OCI-LY1 (cell line): Measurements from ENCODE around the gene PNMT.

Experiments used
- H2AFZ ChIP-seq: fragments of 200-600 bp; sonication (generic), shearing (Covaris generic); 2 replicates; pipeline ENCODE4 v1.6.0; 2014; ENCODE audit warnings: antibody characterized with exemption, mild to moderate bottlenecking, low read length
- H3F3A ChIP-seq: fragments of 200-600 bp; sonication (generic), shearing (Covaris generic); 2 replicates; pipeline ENCODE4 v1.6.0; 2014; ENCODE audit warnings: mild to moderate bottlenecking, antibody characterized with exemption, low read length, moderate library complexity; ENCODE audit not compliant: insufficient read depth
- H3K27ac ChIP-seq: fragments of 200-600 bp; sonication (generic); 2 replicates; pipeline ENCODE4 v1.5.1; 2014; ENCODE audit warnings: low read length, mixed run types, mild to moderate bottlenecking, low read depth; ENCODE audit not compliant: poor library complexity, severe bottlenecking
- H3K27me3 ChIP-seq: fragments of 200-600 bp; sonication (generic); 2 replicates; pipeline ENCODE4 v1.6.0; 2014; ENCODE audit warnings: antibody characterized with exemption, mild to moderate bottlenecking, low read length, moderate library complexity; ENCODE audit not compliant: insufficient read depth
- H3K36me3 ChIP-seq: fragments of 200-600 bp; sonication (generic); 2 replicates; pipeline ENCODE4 v1.6.1; 2014; ENCODE audit warnings: mild to moderate bottlenecking, antibody characterized with exemption, low read length, moderate library complexity, mixed read lengths; ENCODE audit not compliant: insufficient read depth
- H3K4me1 ChIP-seq: fragments of 200-600 bp; sonication (generic); 2 replicates; pipeline ENCODE4 v1.5.1; 2014; ENCODE audit warnings: mild to moderate bottlenecking, low read length, moderate library complexity; ENCODE audit not compliant: insufficient read depth, severe bottlenecking
- H3K4me2 ChIP-seq: fragments of 200-600 bp; sonication (generic), shearing (Covaris generic); 2 replicates; pipeline ENCODE4 v1.6.1; 2014; ENCODE audit warnings: low read length
- H3K4me3 ChIP-seq: fragments of 200-600 bp; sonication (generic); 2 replicates; pipeline ENCODE4 v1.5.1; 2014; ENCODE audit warnings: low read length, low read depth, mild to moderate bottlenecking, mixed read lengths; ENCODE audit not compliant: poor library complexity, severe bottlenecking
- H3K79me2 ChIP-seq: fragments of 200-600 bp; shearing (Covaris generic); 2 replicates; pipeline ENCODE4 v1.6.1; 2016; ENCODE audit warnings: mixed run types, low read length, mixed read lengths; ENCODE audit not compliant: insufficient read depth
- H3K9ac ChIP-seq: fragments of 200-600 bp; sonication (generic), shearing (Covaris generic); 2 replicates; pipeline ENCODE4 v1.6.1; 2014; ENCODE audit warnings: mild to moderate bottlenecking, low read length, mixed read lengths
- H3K9me2 ChIP-seq: fragments of 200-600 bp; sonication (generic), shearing (Covaris generic); 2 replicates; pipeline ENCODE4 v1.6.1; 2014; ENCODE audit warnings: low read depth, mild to moderate bottlenecking, low read length, mixed read lengths
- H3K9me3 ChIP-seq: fragments of 200-600 bp; shearing (Covaris generic); 2 replicates; pipeline ENCODE4 v1.6.1; 2014; ENCODE audit warnings: low read length, mixed read lengths
- H4K20me1 ChIP-seq: fragments of 200-600 bp; sonication (generic), shearing (Covaris generic); 2 replicates; pipeline ENCODE4 v1.6.0; 2016; ENCODE audit warnings: mild to moderate bottlenecking, low read length; ENCODE audit not compliant: insufficient read depth
- EZH2 ChIP-seq: fragments of 200-600 bp; sonication (generic), shearing (Covaris generic); IDR thresholded peaks from 2 replicates; pipeline ENCODE4 v1.8.0; 2017; ENCODE audit warnings: borderline replicate concordance, mixed run types, mild to moderate bottlenecking, antibody characterized with exemption, low read length, moderate library complexity, mixed read lengths
- TF ChIP-seq, protein P1 (sequence below): fragments of 200-600 bp; sonication (generic), shearing (Covaris generic); IDR thresholded peaks from 2 replicates; pipeline ENCODE4 v1.5.1; 2017; ENCODE audit warnings: mild to moderate bottlenecking, antibody characterized with exemption, low read length, moderate library complexity, mixed read lengths

The PNMT gene

GRCh38 chr17:39632153-39632941 is 35.9 kb upstream of the PNMT start:
- Histone ChIP-seq H3K9me3 (no peaks in the 10 kb centered on the region), H3K36me3 (no peaks in the 10 kb centered on the region), H3K79me2 (no peaks in the 10 kb centered on the region), H2AFZ (no peak overlapping the region), H3K4me1 (peaks cover 15% of the 10 kb centered on the region), H3K9me2 (no peaks in the 10 kb centered on the region), H3K4me3 (no peak overlapping the region), H3F3A (no peaks in the 10 kb centered on the region), H3K9ac (no peak overlapping the region), H3K4me2 (no peak overlapping the region), H4K20me1 (no peaks in the 10 kb centered on the region), H3K27me3 (no peaks in the 10 kb centered on the region), H3K27ac (no peak overlapping the region)
- TF ChIP-seq, protein P1, sequence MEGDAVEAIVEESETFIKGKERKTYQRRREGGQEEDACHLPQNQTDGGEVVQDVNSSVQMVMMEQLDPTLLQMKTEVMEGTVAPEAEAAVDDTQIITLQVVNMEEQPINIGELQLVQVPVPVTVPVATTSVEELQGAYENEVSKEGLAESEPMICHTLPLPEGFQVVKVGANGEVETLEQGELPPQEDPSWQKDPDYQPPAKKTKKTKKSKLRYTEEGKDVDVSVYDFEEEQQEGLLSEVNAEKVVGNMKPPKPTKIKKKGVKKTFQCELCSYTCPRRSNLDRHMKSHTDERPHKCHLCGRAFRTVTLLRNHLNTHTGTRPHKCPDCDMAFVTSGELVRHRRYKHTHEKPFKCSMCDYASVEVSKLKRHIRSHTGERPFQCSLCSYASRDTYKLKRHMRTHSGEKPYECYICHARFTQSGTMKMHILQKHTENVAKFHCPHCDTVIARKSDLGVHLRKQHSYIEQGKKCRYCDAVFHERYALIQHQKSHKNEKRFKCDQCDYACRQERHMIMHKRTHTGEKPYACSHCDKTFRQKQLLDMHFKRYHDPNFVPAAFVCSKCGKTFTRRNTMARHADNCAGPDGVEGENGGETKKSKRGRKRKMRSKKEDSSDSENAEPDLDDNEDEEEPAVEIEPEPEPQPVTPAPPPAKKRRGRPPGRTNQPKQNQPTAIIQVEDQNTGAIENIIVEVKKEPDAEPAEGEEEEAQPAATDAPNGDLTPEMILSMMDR, result no peak
- no peak for TF ChIP-seq EZH2

- H3K4me2 ChIP-seq, result no peak overlapping the region
- H3K36me3 ChIP-seq, result no peaks in the 10 kb centered on the region
- TF ChIP-seq, protein P1, result no peak
- no peak for TF ChIP-seq EZH2
- no peaks in the 10 kb centered on the region for H3K9me2 ChIP-seq
- H3F3A ChIP-seq, result no peaks in the 10 kb centered on the region
- H2AFZ ChIP-seq, result no peak overlapping the region
- H3K9ac ChIP-seq, result no peak overlapping the region
- H3K27me3 ChIP-seq, result no peaks in the 10 kb centered on the region
- H3K9me3 ChIP-seq, result no peaks in the 10 kb centered on the region
- H3K79me2 ChIP-seq, result no peaks in the 10 kb centered on the region; the same call in 1 of the 2 replicates
- H3K27ac ChIP-seq, result no peak overlapping the region
- H3K4me1 ChIP-seq, result peaks cover 27% of the 10 kb centered on the region
- no peaks in the 10 kb centered on the region for H4K20me1 ChIP-seq
- no peak overlapping the region for H3K4me3 ChIP-seq
These were observed 34.6 kb upstream of the PNMT start for GRCh38 chr17:39633570-39634183.

DNA sequence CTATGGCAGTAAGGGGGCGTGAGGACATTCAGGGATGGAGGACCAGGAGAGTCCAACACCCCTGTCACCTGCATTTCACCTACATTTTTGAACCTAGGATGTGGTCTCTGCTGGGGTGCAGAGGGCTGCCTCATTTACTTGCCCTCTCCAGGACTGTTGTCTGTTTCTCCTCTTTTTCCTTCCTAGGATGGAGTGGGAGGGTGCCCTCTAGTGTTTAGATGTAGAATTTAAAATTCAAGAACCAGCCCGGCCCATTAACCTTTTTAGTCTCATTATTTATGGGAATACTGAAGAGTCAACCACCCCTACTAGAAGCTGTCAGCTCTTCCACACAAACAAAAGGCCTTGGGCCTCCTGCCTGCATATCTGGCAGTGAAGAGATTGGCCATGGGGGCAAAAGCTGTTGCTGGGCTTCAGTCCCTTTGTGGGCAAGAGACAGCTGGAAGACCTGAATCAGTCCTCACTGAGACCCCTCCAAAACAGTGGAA is 33.8 kb upstream of the PNMT start:
- Histone ChIP-seq H3F3A (no peaks in the 10 kb centered on the region), H3K4me1 (peaks cover 28% of the 10 kb centered on the region), H3K36me3 (no peaks in the 10 kb centered on the region), H3K27ac (no peak overlapping the region), H3K9me3 (no peaks in the 10 kb centered on the region), H2AFZ (no peak overlapping the region), H3K9me2 (no peaks in the 10 kb centered on the region), H3K9ac (no peak overlapping the region), H3K4me2 (no peak overlapping the region), H3K79me2 (no peaks in the 10 kb centered on the region; the same call in 1 of the 2 replicates), H4K20me1 (no peaks in the 10 kb centered on the region), H3K4me3 (no peak overlapping the region), H3K27me3 (no peaks in the 10 kb centered on the region)
- TF ChIP-seq EZH2, result no peak
- TF ChIP-seq, protein P1, result peak; percentile 97
